BE2C (cell line): ENCODE results near the gene FLVCR2.

Experiments
- DNase-seq: peaks from one replicate; pipeline ENCODE4 v3.0.0-alpha.2; 2020
- H3K27me3 ChIP-seq: fragments of 250-450 bp; sonication (Bioruptor Pico); 2 replicates; pipeline ENCODE4 v1.5.1; 2020; ENCODE audit warnings: mild to moderate bottlenecking
- H3K36me3 ChIP-seq: fragments of 250-450 bp; sonication (Bioruptor Pico); 2 replicates; pipeline ENCODE4 v1.5.1; 2020; ENCODE audit warnings: mild to moderate bottlenecking
- H3K4me1 ChIP-seq: fragments of 250-450 bp; sonication (Bioruptor Pico); 2 replicates; pipeline ENCODE4 v1.5.1; 2020
- H3K4me3 ChIP-seq: 2 replicates; pipeline ENCODE4 v1.5.1; 2011; ENCODE audit warnings: low read depth, low read length
- H3K9me3 ChIP-seq: fragments of 250-450 bp; sonication (Bioruptor Pico); 2 replicates; pipeline ENCODE4 v1.5.1; 2020
- TF ChIP-seq, protein P1 (sequence below): IDR thresholded peaks from 2 replicates; pipeline ENCODE4 v1.5.1; 2012; ENCODE audit warnings: mild to moderate bottlenecking, low read depth, low read length

The FLVCR2 gene

GRCh38 chr14:75672605-75673192 is 94.3 kb downstream of the FLVCR2 start:
- DNase-seq = no peak
- no peaks in the 10 kb centered on the region for H3K9me3 ChIP-seq
- TF ChIP-seq, protein P1, sequence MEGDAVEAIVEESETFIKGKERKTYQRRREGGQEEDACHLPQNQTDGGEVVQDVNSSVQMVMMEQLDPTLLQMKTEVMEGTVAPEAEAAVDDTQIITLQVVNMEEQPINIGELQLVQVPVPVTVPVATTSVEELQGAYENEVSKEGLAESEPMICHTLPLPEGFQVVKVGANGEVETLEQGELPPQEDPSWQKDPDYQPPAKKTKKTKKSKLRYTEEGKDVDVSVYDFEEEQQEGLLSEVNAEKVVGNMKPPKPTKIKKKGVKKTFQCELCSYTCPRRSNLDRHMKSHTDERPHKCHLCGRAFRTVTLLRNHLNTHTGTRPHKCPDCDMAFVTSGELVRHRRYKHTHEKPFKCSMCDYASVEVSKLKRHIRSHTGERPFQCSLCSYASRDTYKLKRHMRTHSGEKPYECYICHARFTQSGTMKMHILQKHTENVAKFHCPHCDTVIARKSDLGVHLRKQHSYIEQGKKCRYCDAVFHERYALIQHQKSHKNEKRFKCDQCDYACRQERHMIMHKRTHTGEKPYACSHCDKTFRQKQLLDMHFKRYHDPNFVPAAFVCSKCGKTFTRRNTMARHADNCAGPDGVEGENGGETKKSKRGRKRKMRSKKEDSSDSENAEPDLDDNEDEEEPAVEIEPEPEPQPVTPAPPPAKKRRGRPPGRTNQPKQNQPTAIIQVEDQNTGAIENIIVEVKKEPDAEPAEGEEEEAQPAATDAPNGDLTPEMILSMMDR = no peak
- H3K4me1 ChIP-seq = no peaks in the 10 kb centered on the region
- no peak overlapping the region for H3K4me3 ChIP-seq
- H3K27me3 ChIP-seq = no peaks in the 10 kb centered on the region
- peaks cover 11% of the 10 kb centered on the region for H3K36me3 ChIP-seq

DNA sequence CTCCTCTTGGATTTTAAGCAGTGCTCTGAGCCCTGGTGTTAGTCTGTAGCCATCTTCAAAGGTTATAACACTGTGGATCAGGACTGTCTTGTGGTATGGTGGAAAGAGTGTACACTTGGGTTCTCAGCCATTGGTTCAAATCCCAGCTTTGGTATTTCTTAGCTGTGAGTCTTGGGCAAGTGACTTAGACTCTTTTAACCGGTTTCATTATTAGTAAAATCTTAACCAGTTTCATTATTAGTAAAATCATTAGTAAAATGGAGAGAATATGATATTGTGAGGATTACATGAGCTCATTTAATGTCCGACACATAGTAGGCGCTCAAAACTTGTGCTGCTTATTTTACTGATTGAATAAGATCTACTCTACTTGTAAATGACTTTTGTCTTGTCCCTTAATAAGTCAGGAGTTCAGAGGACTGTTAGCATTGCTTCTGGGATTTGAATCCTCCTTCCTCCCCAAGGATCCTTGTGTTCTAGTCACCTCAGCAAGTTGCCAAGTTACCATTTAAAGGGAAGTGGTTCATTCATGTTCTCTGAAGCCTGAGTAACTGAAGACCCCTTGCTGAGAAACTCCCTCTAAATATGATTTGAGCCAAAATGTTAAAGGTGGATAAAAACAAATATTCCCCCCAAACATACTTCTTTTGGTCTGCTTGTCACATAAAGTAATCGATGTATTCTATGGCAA is 95.1 kb downstream of the FLVCR2 start:
- H3K27me3 ChIP-seq = no peaks in the 10 kb centered on the region
- DNase-seq = no peak
- H3K9me3 ChIP-seq = no peaks in the 10 kb centered on the region
- peaks cover 11% of the 10 kb centered on the region for H3K36me3 ChIP-seq
- H3K4me1 ChIP-seq = no peaks in the 10 kb centered on the region
- no peak overlapping the region for H3K4me3 ChIP-seq
- TF ChIP-seq, protein P1 = no peak

GRCh38 chr14:75675265-75675960 is 97.0 kb downstream of the FLVCR2 start:
- TF ChIP-seq, protein P1 = peak; percentile 43
- Histone ChIP-seq H3K4me3 (no peak overlapping the region), H3K36me3 (peaks cover 2% of the 10 kb centered on the region), H3K9me3 (no peaks in the 10 kb centered on the region), H3K4me1 (no peaks in the 10 kb centered on the region), H3K27me3 (no peaks in the 10 kb centered on the region)
- no peak for DNase-seq

DNA sequence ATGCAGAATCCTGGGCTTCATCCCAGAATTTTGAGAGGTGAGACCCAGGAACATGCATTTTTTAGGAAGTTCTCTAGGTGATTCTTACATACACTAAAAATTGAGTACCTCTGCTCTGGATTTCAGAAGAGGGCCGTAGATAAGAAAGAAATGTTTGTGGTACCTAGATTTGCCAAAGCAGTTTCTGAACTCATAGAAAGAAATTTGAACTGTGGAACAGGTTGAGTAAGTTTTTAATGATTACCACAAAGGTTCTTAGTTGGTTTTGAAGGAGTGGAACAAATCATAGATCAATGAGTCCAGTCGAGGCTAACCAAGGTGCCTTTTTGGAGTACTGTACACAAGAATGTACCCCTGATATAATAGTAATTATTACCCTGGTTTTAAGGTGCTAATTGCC is 107.5 kb downstream of the FLVCR2 start:
- Histone ChIP-seq H3K9me3 (no peaks in the 10 kb centered on the region), H3K4me3 (no peak overlapping the region), H3K36me3 (peaks cover 15% of the 10 kb centered on the region), H3K4me1 (peaks cover 3% of the 10 kb centered on the region; the same call in 1 of the 2 replicates), H3K27me3 (no peaks in the 10 kb centered on the region)
- no peak for DNase-seq
- TF ChIP-seq, protein P1 = no peak

GRCh38 chr14:75689012-75689411 is 110.6 kb downstream of the FLVCR2 start:
- peaks cover 20% of the 10 kb centered on the region for H3K36me3 ChIP-seq
- no peak for DNase-seq
- TF ChIP-seq, protein P1 = no peak
- no peaks in the 10 kb centered on the region for H3K27me3 ChIP-seq
- H3K9me3 ChIP-seq = no peaks in the 10 kb centered on the region
- H3K4me3 ChIP-seq = no peak overlapping the region
- peaks cover 3% of the 10 kb centered on the region; the same call in 1 of the 2 replicates for H3K4me1 ChIP-seq
